Testis (tissue), 3 donors: ENCODE data around the gene KIF26A. TPM values are rescaled to one million over a fixed set of nuclear protein-coding genes. Genes with fewer than 3 reads are reported as not detected.

Source experiments
- DNase-seq: peaks from one replicate; pipeline ENCODE4 v3.0.0-alpha.2; 2019
- H3K27ac ChIP-seq, 2 donors: fragments of 200-600 bp; sonication (generic); one replicate each; pipeline ENCODE4 v1.5.1; 2019
- H3K27me3 ChIP-seq: fragments of 200-600 bp; sonication (generic); one replicate; pipeline ENCODE4 v1.5.1; 2019
- H3K36me3 ChIP-seq: fragments of 200-600 bp; sonication (generic); one replicate; pipeline ENCODE4 v1.5.1; 2017; ENCODE audit warnings: low read depth; ENCODE audit errors: missing control alignments
- H3K4me1 ChIP-seq: fragments of 200-600 bp; sonication (generic); one replicate; pipeline ENCODE4 v1.5.1; 2019
- H3K4me3 ChIP-seq, 2 donors: fragments of 200-600 bp; sonication (generic); one replicate each; pipeline ENCODE4 v1.5.1; 2017 to 2019
- H3K9me3 ChIP-seq: fragments of 200-600 bp; sonication (generic); one replicate; pipeline ENCODE4 v1.5.1; 2017
- POLR2A ChIP-seq: fragments of 450-650 bp; IDR thresholded peaks from one replicate; pipeline ENCODE4 v1.6.1; 2017; ENCODE audit warnings: antibody characterized with exemption, mild to moderate bottlenecking, moderate library complexity
- WGBS, 2 donors: methylation state at CpG; one replicate each; pipeline ENCODE4 v1.1.5; 2018; 5-methylcytosine and 5-hydroxymethylcytosine counted together
- intact Hi-C: fragments of 100-400 bp; cut with DNase I; formaldehyde crosslinking; loops from one replicate; pipeline ENCODE4 v1.15.1; 2023; ENCODE audit warnings: low total_unique reads
- polyA plus RNA-seq: library from polyadenylated mRNA; stranded (reverse); fragments of 350-450 nt; fragmentation: Illumina TruSeq; extraction: RNeasy Lipid Tissue Mini Kit (QIAGEN cat#74804); gene quantifications from one replicate; pipeline ENCODE4 v1.2.3, GENCODE V29; 2014; ENCODE audit warnings: low read depth, low replicate concordance; ENCODE audit not compliant: insufficient read depth
- total RNA-seq, 2 donors: library from RNA; depleted of rRNA; stranded (reverse); fragments of >200 nt; gene quantifications; one replicate each; pipeline ENCODE4 v1.2.3, GENCODE V29; 2016
- TF ChIP-seq, protein P1 (sequence below), 3 experiments: fragments of 450-650 bp in 2 of 3; fragments of 200-600 bp in 1 of 3; sonication (generic) in 1 of 3; IDR thresholded peaks; one replicate each; pipeline ENCODE4 v1.5.1; 2016 to 2019; ENCODE audit warnings: antibody characterized with exemption in 3 of 3, mild to moderate bottlenecking in 2 of 3, moderate library complexity in 1 of 3

The KIF26A gene
- total and polyA plus RNA-seq, 3 donors from 2014 or later = 5.6 to 21.2 (median 18.3) TPM

DNA sequence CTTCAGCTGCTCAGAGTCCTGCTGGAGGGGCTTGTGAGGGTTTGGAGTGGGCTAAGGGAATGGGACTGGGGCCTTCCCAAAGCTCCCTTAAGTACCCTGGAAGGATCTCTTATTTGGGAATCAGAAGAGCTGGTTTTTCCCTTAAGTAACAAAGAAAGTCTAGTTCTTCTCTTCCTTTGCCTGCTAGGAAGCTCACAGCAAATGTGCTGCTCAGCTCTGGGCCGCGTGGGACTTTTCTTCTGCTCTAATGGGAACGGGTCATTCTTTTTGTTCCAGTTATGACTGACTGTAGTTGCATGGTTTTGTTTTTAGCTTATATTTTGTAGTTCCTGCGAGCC, 6.0 kb downstream of the KIF26A start:
- Histone ChIP-seq H3K27ac (no peak overlapping the region), H3K27me3 (no peaks in the 10 kb centered on the region), H3K9me3 (no peaks in the 10 kb centered on the region), H3K4me1 (no peaks in the 10 kb centered on the region), H3K36me3 (no peaks in the 10 kb centered on the region), H3K4me3 (no peak overlapping the region)
- no peak for DNase-seq
- 83 to 84% methylated on average over 4 of the region's 4 CpGs for WGBS, 2 donors
- TF ChIP-seq, protein P1, sequence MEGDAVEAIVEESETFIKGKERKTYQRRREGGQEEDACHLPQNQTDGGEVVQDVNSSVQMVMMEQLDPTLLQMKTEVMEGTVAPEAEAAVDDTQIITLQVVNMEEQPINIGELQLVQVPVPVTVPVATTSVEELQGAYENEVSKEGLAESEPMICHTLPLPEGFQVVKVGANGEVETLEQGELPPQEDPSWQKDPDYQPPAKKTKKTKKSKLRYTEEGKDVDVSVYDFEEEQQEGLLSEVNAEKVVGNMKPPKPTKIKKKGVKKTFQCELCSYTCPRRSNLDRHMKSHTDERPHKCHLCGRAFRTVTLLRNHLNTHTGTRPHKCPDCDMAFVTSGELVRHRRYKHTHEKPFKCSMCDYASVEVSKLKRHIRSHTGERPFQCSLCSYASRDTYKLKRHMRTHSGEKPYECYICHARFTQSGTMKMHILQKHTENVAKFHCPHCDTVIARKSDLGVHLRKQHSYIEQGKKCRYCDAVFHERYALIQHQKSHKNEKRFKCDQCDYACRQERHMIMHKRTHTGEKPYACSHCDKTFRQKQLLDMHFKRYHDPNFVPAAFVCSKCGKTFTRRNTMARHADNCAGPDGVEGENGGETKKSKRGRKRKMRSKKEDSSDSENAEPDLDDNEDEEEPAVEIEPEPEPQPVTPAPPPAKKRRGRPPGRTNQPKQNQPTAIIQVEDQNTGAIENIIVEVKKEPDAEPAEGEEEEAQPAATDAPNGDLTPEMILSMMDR (IDR thresholded peaks at IDR 0.05) = no peak
- TF ChIP-seq POLR2A = no peak
- intact Hi-C loops = loop anchor here (10.0 kb wide), 1 partner anchor 490 kb away; no protein-coding TSS in a partner anchor

DNA sequence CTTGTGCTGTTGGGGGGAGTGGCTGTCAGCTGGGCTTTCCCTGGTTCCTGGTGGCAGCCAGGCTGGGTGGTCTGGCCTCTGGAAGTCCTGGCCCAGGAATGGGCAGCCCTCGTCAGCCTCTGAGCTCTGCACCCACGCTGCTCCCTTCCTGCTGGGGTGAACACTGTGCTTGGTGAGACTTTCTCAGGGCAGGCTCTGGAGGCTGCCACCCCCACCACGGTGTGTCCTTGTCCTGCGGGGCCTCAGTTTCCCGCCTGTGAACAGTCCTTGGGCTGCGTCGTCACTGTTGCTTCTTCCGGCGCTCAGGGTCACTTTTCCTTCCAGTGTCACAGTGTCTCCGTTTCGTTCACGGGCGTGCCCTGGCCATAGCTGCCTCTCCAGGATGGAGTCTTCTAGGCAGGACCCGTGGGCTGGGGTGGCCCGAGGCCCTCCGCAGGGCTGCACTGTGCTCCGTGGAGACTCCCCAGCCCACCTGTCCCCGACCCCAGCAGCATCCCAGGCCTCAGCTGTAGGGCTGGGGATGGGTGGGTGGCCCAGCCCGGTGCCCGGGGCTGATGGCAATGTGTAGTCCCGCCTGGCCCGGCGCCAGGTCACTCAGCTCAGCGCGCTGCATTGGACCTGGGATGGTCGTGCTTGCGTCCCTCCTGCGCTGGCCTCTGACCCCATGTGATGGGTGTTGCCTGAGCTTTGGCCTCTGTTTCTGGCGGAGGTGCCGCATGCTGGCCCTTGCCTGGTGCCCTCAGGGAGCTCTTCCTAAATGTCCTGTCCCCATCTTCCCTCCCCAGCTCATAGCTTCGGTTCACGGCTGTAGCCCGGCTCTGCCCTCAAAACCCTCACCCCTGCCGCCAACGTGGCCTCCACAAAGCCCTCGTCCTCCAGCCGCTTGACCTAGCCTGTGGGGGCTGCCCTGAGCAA, 6.8 kb downstream of the KIF26A start:
- no peaks in the 10 kb centered on the region for H3K9me3 ChIP-seq
- H3K36me3 ChIP-seq = no peaks in the 10 kb centered on the region
- no peak overlapping the region for H3K27ac ChIP-seq
- no peak overlapping the region for H3K4me3 ChIP-seq
- intact Hi-C loops = loop anchor here (10.0 kb wide), 1 partner anchor 490 kb away; no protein-coding TSS in a partner anchor
- TF ChIP-seq POLR2A = no peak
- TF ChIP-seq, protein P1 (IDR thresholded peaks at IDR 0.05) = no peak
- H3K4me1 ChIP-seq = no peaks in the 10 kb centered on the region
- H3K27me3 ChIP-seq = no peaks in the 10 kb centered on the region
- DNase-seq = no peak
- 86 to 90% methylated on average over 20 to 37 of the region's 37 CpGs for WGBS, 2 donors

DNA sequence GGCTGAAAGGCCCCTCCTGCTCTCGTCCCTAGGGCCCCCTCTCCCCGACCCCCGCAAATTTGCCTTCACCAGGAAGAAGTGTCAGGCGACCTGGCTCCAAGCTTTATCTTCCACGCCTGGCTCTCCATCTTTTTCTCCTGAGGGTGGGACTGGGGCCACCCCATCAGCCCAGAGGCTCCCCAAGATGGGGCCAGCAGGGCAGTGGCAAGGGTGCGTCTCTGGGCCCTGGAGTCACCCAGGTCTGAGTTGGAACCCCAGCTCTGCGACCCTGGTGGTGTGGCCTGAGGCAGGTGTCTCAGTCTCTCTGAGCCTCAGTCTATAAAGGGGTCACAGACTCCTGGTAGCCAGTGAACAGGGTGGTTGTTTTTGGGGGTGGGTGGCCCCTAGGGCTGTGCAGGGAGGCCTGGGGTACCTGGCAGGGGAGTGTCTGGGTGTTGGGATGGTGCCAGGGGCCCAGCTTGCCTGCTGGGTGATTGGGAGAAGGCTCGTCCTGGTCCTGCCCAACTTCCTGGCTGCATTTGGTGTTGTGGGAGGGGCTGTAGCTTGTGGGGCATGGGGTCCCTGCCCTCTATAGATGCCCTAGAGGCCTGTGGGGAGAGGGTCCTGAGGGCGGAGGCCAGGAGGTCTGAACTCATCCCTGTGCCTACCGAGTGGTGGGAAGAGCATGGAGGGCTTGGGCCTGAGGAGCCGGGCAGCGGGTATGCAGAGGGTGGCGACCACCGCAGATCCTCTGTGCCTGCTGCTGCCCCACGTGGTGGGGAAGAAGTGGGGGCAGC, 7.6 kb downstream of the KIF26A start:
- DNase-seq = no peak
- TF ChIP-seq, protein P1 (IDR thresholded peaks at IDR 0.05) = no peak
- no peak for TF ChIP-seq POLR2A
- H3K27me3 ChIP-seq = no peaks in the 10 kb centered on the region
- intact Hi-C loops = loop anchor here (10.0 kb wide), 1 partner anchor 489 kb away; no protein-coding TSS in a partner anchor
- H3K27ac ChIP-seq = no peak overlapping the region
- WGBS, 2 donors = 89 to 91% methylated on average over 13 to 15 of the region's 15 CpGs
- H3K4me1 ChIP-seq = no peaks in the 10 kb centered on the region
- H3K9me3 ChIP-seq = no peaks in the 10 kb centered on the region
- H3K36me3 ChIP-seq = no peaks in the 10 kb centered on the region
- no peak overlapping the region for H3K4me3 ChIP-seq

DNA sequence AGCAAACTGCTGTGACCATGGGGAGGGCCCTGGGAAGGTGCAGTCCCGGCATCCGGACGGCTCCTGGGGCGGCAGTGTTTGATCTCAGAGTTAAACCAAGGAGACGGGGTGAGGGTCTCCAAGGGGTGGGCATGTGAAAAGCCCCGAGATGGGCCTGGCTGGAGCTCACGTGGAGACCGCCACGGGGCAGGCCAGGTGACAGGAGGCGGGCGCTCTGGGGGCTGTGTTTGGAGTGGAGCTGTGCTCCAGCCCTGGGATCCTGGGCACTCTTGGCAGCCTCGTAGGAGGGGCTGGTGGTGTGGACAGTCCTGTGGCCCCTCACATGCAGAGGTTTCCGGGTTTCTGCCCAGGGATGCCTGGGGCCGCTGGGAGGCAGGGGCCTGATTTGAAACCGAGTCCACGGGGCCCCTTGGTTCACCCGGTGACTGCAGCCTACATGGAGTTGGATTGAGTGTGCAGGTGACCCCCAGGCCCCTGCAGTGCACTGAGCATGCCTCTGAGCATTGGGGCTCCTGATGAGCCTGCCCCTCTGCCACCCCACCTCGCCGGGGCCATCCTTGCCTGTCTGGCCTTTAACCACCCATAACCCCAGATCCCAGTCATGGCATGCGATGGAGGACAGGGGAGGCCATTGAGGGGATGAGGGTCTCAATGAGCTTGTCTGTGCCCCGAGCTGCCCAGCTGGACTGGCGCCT, 8.4 kb downstream of the KIF26A start:
- H3K27me3 ChIP-seq = no peaks in the 10 kb centered on the region
- no peak for TF ChIP-seq POLR2A
- TF ChIP-seq, protein P1 (IDR thresholded peaks at IDR 0.05) = no peak
- DNase-seq = no peak
- no peaks in the 10 kb centered on the region for H3K4me1 ChIP-seq
- WGBS, 2 donors = 93 to 95% methylated on average over 8 to 21 of the region's 22 CpGs
- no peaks in the 10 kb centered on the region for H3K36me3 ChIP-seq
- intact Hi-C loops = loop anchor here (10.0 kb wide), 1 partner anchor 488 kb away; no protein-coding TSS in a partner anchor
- no peaks in the 10 kb centered on the region for H3K9me3 ChIP-seq
- no peak overlapping the region for H3K4me3 ChIP-seq
- no peak overlapping the region for H3K27ac ChIP-seq
